ENCODE data around the gene ADGB.

DNA sequence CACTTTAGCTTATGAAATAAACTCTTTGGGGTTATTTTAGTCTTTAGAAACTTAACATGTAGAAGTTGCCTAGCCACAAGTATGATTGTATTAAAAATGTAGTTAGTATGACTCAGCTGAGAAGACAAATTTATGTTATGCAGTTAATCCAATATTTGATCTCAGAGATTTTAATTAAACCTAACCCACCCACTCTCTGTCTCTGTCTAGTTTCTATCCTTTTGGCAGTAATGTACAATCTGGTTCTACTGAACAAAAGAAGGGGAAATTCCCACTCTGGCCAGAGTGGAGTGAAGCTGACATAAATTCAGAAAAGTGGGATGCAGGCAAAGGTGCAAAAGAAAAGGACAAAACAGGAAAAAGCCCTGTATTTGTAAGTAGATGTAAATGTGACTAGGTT lies 36.4 kb downstream of the ADGB start:
- TF ChIP-seq POLR2A (IDR thresholded peaks at IDR 0.05; ENCODE audit: low read depth, low read length) = no peak
- no peak for TF ChIP-seq POLR2AphosphoS5 (IDR thresholded peaks at IDR 0.05; ENCODE audit: low read depth, low read length)
- TF ChIP-seq TAF1 (IDR thresholded peaks at IDR 0.05; ENCODE audit: low read depth, low read length) = no peak
- no peak for TF ChIP-seq POU2F2 (IDR thresholded peaks at IDR 0.05; ENCODE audit: low read depth, low read length)
- TF ChIP-seq PAX5 (IDR thresholded peaks at IDR 0.05; ENCODE audit: insufficient read depth, low read length, severe bottlenecking) = no peak

All from GM12891 (cell line).